Right lobe of liver (tissue), 6 donors: ENCODE results near the gene SHISA3. TPM values are rescaled to one million over a fixed set of nuclear protein-coding genes. Genes with fewer than 3 reads are reported as not detected.

Source experiments
- ATAC-seq, 4 donors: fragments of 200-7000 bp; cut with Tn5 transposase; one replicate each; pipeline ENCODE4 v1.9.1; 2020; ENCODE audit warnings: mild to moderate bottlenecking in 4 of 4, moderate library complexity in 4 of 4
- DNase-seq, 3 donors: peaks; one replicate each; pipeline ENCODE4 v3.0.0-alpha.2; 2020
- H3K27ac ChIP-seq, 3 donors: fragments of 200-600 bp; one replicate each; pipeline ENCODE4 v1.8.0; 2022
- H3K27me3 ChIP-seq, 2 donors: fragments of 200-600 bp; one replicate each; pipeline ENCODE4 v1.8.0; 2022
- H3K36me3 ChIP-seq, 4 donors: fragments of 200-600 bp; sonication (generic) in 1 of 4; one replicate each; pipeline versions ENCODE4 v1.5.1 to v1.8.0; 2017 to 2022; ENCODE audit warnings: control low read depth in 1 of 4
- H3K4me1 ChIP-seq, 4 donors: fragments of 200-600 bp; sonication (generic) in 1 of 4; one replicate each; pipeline versions ENCODE4 v1.5.1 to v1.8.0; 2017 to 2022; ENCODE audit warnings: control low read depth in 1 of 4
- H3K4me3 ChIP-seq, 3 donors: fragments of 200-600 bp; one replicate each; pipeline ENCODE4 v1.8.0; 2022
- H3K9me3 ChIP-seq, 4 donors: fragments of 200-600 bp; sonication (generic) in 1 of 4; one replicate each; pipeline versions ENCODE4 v1.5.1 to v1.8.0; 2017 to 2022; ENCODE audit warnings: control low read depth in 1 of 4
- CTCF ChIP-seq, 4 donors: fragments of 200-600 bp in 3 of 4; fragments of 450-650 bp in 1 of 4; IDR thresholded peaks; one replicate each; pipeline versions ENCODE4 v1.5.1 to v1.8.0; 2016 to 2022; ENCODE audit warnings: antibody characterized with exemption in 4 of 4, mild to moderate bottlenecking in 2 of 4
- POLR2A ChIP-seq: fragments of 450-650 bp; IDR thresholded peaks from one replicate; pipeline ENCODE4 v1.6.1; 2017; ENCODE audit warnings: antibody characterized with exemption, mild to moderate bottlenecking
- WGBS: methylation state at CpG from one replicate; pipeline ENCODE4 v1.1.6; 2018; ENCODE audit warnings: low coverage, low lambda C conversion rate; ENCODE audit not compliant: insufficient coverage; ENCODE audit errors: missing lambda C conversion rate; 5-methylcytosine and 5-hydroxymethylcytosine counted together
- intact Hi-C, 2 donors: fragments of 100-400 bp; cut with DNase I; formaldehyde crosslinking; loops; one replicate each; pipeline versions ENCODE4 v1.11.2 to v1.14.1; 2022
- total RNA-seq, 6 experiments: library from RNA; depleted of rRNA in 2 of 6; stranded (reverse); fragments of >200 nt in 2 of 6; fragmentation: NEBNext Ultra II Directional in 3 of 6; extraction: Animal tissue kit (Norgen Biotek cat#: 25700) in 3 of 6; gene quantifications; one replicate each; pipeline versions ENCODE4 v1.1.0 to v1.2.4, GENCODE V29; 2016 to 2023
- donor health status: DM: no; HTN: yes; CAD: no.
- donor health status: DM: no; HTN: no; CAD: no.
- donor health status: DM: no; HTN: no; CAD: no.
- donor health status: DM: no; HTN: yes; CAD: no.
- donor health status: DM: no; HTN: yes; CAD: no.

The SHISA3 gene
- total RNA-seq, 6 experiments from 2014 or later = 0.12 to 0.69 (median 0.36) TPM

- no peaks in the 10 kb centered on the region for H3K27me3 ChIP-seq
- intact Hi-C loops = no loop called here
- ATAC-seq = no peak
- H3K4me3 ChIP-seq = no peak overlapping the region
- DNase-seq = no peak
- WGBS = 91% methylated on average over 1 of the region's 1 CpG
- TF ChIP-seq CTCF (IDR thresholded peaks at IDR 0.05) (no peak), POLR2A (no peak)
- no peaks in the 10 kb centered on the region for H3K9me3 ChIP-seq
- no peaks in the 10 kb centered on the region for H3K36me3 ChIP-seq
- H3K27ac ChIP-seq = no peak overlapping the region
- no peaks in the 10 kb centered on the region for H3K4me1 ChIP-seq
Observed at GRCh38 chr4:42385516-42385915, 11.8 kb upstream of the SHISA3 start.

- DNase-seq (no peak), ATAC-seq (no peak)
- intact Hi-C loops = no loop called here
- H3K9me3 ChIP-seq = no peaks in the 10 kb centered on the region
- peaks cover 0 to under 1% of the 10 kb centered on the region in 2 donors for H3K27me3 ChIP-seq
- 33% methylated on average over 8 of the region's 10 CpGs for WGBS
- no peak overlapping the region for H3K27ac ChIP-seq
- H3K4me1 ChIP-seq = no peaks in the 10 kb centered on the region
- TF ChIP-seq CTCF (IDR thresholded peaks at IDR 0.05) (no peak), POLR2A (no peak)
- no peaks in the 10 kb centered on the region for H3K36me3 ChIP-seq
- no peak overlapping the region for H3K4me3 ChIP-seq
Observed at GRCh38 chr4:42390622-42391354, 6.5 kb upstream of the SHISA3 start.

DNA sequence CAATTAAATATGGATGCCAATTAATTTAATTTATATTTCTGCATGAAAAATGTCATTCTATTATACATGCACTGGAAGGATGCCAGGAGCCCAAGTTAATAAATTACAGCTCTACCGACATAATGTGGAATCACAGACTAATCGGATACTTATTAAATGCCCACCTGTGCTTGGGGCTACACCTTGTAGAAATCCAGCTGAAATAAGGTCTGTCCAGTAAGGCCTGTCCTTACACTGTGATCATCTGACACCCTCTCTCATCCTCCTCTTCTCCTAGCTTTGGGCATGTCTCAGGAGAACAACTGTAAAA is 6.0 kb upstream of the SHISA3 start:
- Histone ChIP-seq H3K4me1 (peaks cover 0 to under 1% (median 0%) of the 10 kb centered on the region in 4 donors), H3K27me3 (peaks cover 0 to 6% of the 10 kb centered on the region in 2 donors), H3K4me3 (no peak overlapping the region), H3K27ac (no peak overlapping the region), H3K9me3 (no peaks in the 10 kb centered on the region), H3K36me3 (no peaks in the 10 kb centered on the region)
- 42% methylated on average over 2 of the region's 2 CpGs for WGBS
- DNase-seq (no peak), ATAC-seq (no peak)
- no peak for TF ChIP-seq POLR2A
- TF ChIP-seq CTCF (IDR thresholded peaks at IDR 0.05) = no peak
- intact Hi-C loops = no loop called here

DNA sequence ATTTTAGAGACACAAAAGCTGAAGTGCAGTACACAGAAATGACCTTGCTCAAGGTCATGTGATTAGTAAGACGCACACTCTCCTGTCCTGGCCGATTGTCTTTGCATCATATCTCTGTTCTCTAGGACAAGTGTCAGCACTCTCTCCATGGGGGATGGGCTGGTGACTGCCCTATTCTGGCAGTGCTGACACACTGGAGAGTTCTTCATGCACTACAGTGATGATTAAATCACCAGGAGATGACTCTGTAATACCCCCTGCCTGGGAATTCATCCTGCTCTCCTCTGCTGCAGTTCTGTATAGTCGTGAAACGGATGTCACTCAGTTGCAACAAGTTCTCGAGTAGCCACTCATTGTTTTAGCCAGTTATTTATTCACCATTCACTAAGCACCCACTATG is 5.3 kb upstream of the SHISA3 start:
- DNase-seq (no peak), ATAC-seq (no peak)
- intact Hi-C loops = no loop called here
- H3K4me3 ChIP-seq = no peak overlapping the region
- peaks cover 0 to 9% of the 10 kb centered on the region in 2 donors for H3K27me3 ChIP-seq
- 40% methylated on average over 5 of the region's 5 CpGs for WGBS
- H3K36me3 ChIP-seq = no peaks in the 10 kb centered on the region
- no peak overlapping the region for H3K27ac ChIP-seq
- H3K9me3 ChIP-seq = no peaks in the 10 kb centered on the region
- peaks cover 0 to 8% (median 0%) of the 10 kb centered on the region in 4 donors for H3K4me1 ChIP-seq
- no peak for TF ChIP-seq CTCF (IDR thresholded peaks at IDR 0.05)
- TF ChIP-seq POLR2A = no peak
